HepG2 (cell line): Measurements from ENCODE around the gene FAM222A. TPM values are rescaled to one million over a fixed set of nuclear protein-coding genes. Genes with fewer than 3 reads are reported as not detected.

Experiments
- ATAC-seq: fragments of 200-7000 bp; cut with Tn5 transposase; 3 replicates; pipeline ENCODE4 v1.9.1; 2020; ENCODE audit warnings: mild to moderate bottlenecking, moderate library complexity
- BruUV-seq: library from RNA; stranded (reverse); fragments of 400-500 nt; replicated peaks from 2 replicates; lab custom pipeline; 2021; lab: Mats Ljungman, UMichigan
- CTCF ChIA-PET: fragments of 300-600 bp; formaldehyde crosslinking; extraction: SDS; loops from one replicate; lab custom pipeline; 2021; ENCODE audit warnings: low total read pairs, inconsistent platforms, low intra/inter-chr PET ratio; lab: Yijun Ruan, JAX
- POLR2A ChIA-PET: fragments of 350-600 bp; sonication (Branson Sonifier 250); formaldehyde crosslinking; loops from one replicate; lab custom pipeline; 2020; ENCODE audit warnings: antibody characterized with exemption, inconsistent platforms; lab: Yijun Ruan, JAX
- DNase-seq: peaks from one replicate; pipeline ENCODE4 v3.0.0-alpha.2; 2015; ENCODE audit warnings: low spot score
- FAIRE-seq: peaks from 3 replicates; lab custom pipeline; 2011; peaks lifted over from hg19 to GRCh38; lab: Jason Lieb, UNC
- H2AFZ ChIP-seq: one replicate; pipeline ENCODE4 v1.6.1; 2011; ENCODE audit warnings: low read length, inconsistent platforms
- H3K27ac ChIP-seq: fragments of 300-600 bp; 3 replicates; pipeline ENCODE4 v1.8.0; 2011; ENCODE audit warnings: mixed run types, mild to moderate bottlenecking, mixed read lengths, low read length, inconsistent platforms; ENCODE audit not compliant: insufficient read depth; ENCODE audit errors: extremely low read length
- H3K27me3 ChIP-seq, 2 experiments: fragments of 200-600 bp in 1 of 2; 2 replicates in 1 of 2; 3 replicates in 1 of 2; pipeline versions ENCODE4 v1.6.0 to v1.8.0; 2011; ENCODE audit warnings: low read length in 2 of 2, mild to moderate bottlenecking in 2 of 2, moderate library complexity in 2 of 2, inconsistent platforms in 1 of 2; ENCODE audit not compliant: insufficient read depth in 2 of 2, control insufficient read depth in 1 of 2
- H3K36me3 ChIP-seq, 2 experiments: fragments of 200-600 bp in 1 of 2; replicated peaks in 1 of 2; 2 replicates in 1 of 2; 3 replicates in 1 of 2; pipeline versions ENCODE4 v1.5.1 to v1.8.0; 2011; ENCODE audit warnings: low read length in 2 of 2, inconsistent platforms in 1 of 2; ENCODE audit not compliant: insufficient read depth in 2 of 2, control insufficient read depth in 1 of 2
- H3K4me1 ChIP-seq: 2 replicates; pipeline ENCODE4 v1.5.1; 2012; ENCODE audit warnings: low read length, inconsistent platforms; ENCODE audit not compliant: insufficient read depth
- H3K4me2 ChIP-seq: 2 replicates; pipeline ENCODE4 v1.6.0; 2011; ENCODE audit warnings: low read depth, low read length, inconsistent platforms
- H3K4me3 ChIP-seq, 3 experiments: fragments of 200-600 bp in 1 of 3; sonication (generic), shearing (Covaris generic) in 1 of 3; replicated peaks in 1 of 3; 2 replicates each; pipeline ENCODE4 v1.5.1; 2011 to 2016; ENCODE audit warnings: low read length in 3 of 3, inconsistent platforms in 2 of 3, low read depth in 2 of 3, mild to moderate bottlenecking in 2 of 3, control low read depth in 1 of 3, mixed read lengths in 1 of 3; ENCODE audit not compliant: insufficient read depth in 1 of 3
- H3K79me2 ChIP-seq: one replicate; pipeline ENCODE4 v1.6.1; 2011; ENCODE audit warnings: low read length, inconsistent platforms; ENCODE audit not compliant: insufficient read depth
- H3K9ac ChIP-seq: 2 replicates; pipeline ENCODE4 v1.6.0; 2011; ENCODE audit warnings: mild to moderate bottlenecking, low read depth, low read length, inconsistent platforms; ENCODE audit not compliant: insufficient read depth
- H3K9me3 ChIP-seq: 2 replicates; pipeline ENCODE4 v1.5.1; 2012; ENCODE audit warnings: mild to moderate bottlenecking, low read length
- H4K20me1 ChIP-seq: 2 replicates; pipeline ENCODE4 v1.6.0; 2011; ENCODE audit warnings: inconsistent platforms, mild to moderate bottlenecking, low read length, moderate library complexity; ENCODE audit not compliant: insufficient read depth
- CTCF ChIP-seq: sonication (generic); formaldehyde crosslinking; IDR thresholded peaks from 2 replicates; pipeline ENCODE4 v1.5.0; 2020; ENCODE audit warnings: mild to moderate bottlenecking, missing genetic modification reagents, moderate library complexity
- GMEB1 ChIP-seq: sonication (generic); formaldehyde crosslinking; IDR thresholded peaks from 2 replicates; pipeline ENCODE4 v1.5.1; 2020; ENCODE audit warnings: missing genetic modification reagents, mild to moderate bottlenecking, borderline replicate concordance
- GTF3A ChIP-seq: sonication (generic); formaldehyde crosslinking; conservative IDR thresholded peaks from 2 replicates; pipeline ENCODE4 v1.4.0; 2020; ENCODE audit warnings: mild to moderate bottlenecking, missing genetic modification reagents
- HNRNPLL ChIP-seq: fragments of 200-400 bp; formaldehyde crosslinking; IDR thresholded peaks from 2 replicates; pipeline ENCODE4 v1.6.1; 2017; ENCODE audit warnings: mild to moderate bottlenecking, low read depth, low read length; ENCODE audit not compliant: poor library complexity, severe bottlenecking
- RAD21 ChIP-seq: fragments of 450-650 bp; formaldehyde crosslinking; IDR thresholded peaks from 2 replicates; pipeline ENCODE4 v1.5.0; 2020; ENCODE audit warnings: mild to moderate bottlenecking
- SMARCC2 ChIP-seq: fragments of 450-650 bp; IDR thresholded peaks from 2 replicates; pipeline ENCODE4 v1.6.1; 2017; ENCODE audit warnings: antibody characterized with exemption, mild to moderate bottlenecking
- STAG1 ChIP-seq: sonication (generic); formaldehyde crosslinking; IDR thresholded peaks from 2 replicates; pipeline ENCODE4 v1.4.0; 2020; ENCODE audit warnings: missing genetic modification reagents
- ZC3H13 ChIP-seq: sonication (generic); formaldehyde crosslinking; IDR thresholded peaks from 2 replicates; pipeline ENCODE4 v1.8.1; 2023; ENCODE audit warnings: mild to moderate bottlenecking, missing genetic modification reagents, moderate library complexity
- ZNF468 ChIP-seq: sonication (generic); formaldehyde crosslinking; IDR thresholded peaks from 2 replicates; pipeline ENCODE4 v1.8.0; 2022; ENCODE audit warnings: mild to moderate bottlenecking, moderate library complexity, missing genetic modification reagents
- ZNF629 ChIP-seq: sonication (generic); formaldehyde crosslinking; conservative IDR thresholded peaks from 2 replicates; pipeline ENCODE4 v1.5.0; 2020; ENCODE audit warnings: missing genetic modification reagents
- whole genome bisulfite sequencing: methylation state at CpG from one replicate; pipeline ENCODE4 v1.1.6; 2017; ENCODE audit warnings: low lambda C conversion rate; 5-methylcytosine and 5-hydroxymethylcytosine counted together
- in situ Hi-C: cut with HindIII; loops from 2 replicates; pipeline ENCODE4 v1.10.0; 2017; ENCODE audit warnings: low pct_unique_long_range_greater_than_20kb; ENCODE audit not compliant: extremely low pct_ligation_motif_present
- intact Hi-C: fragments of 100-400 bp; cut with micrococcal nuclease; formaldehyde crosslinking; loops from one replicate; pipeline ENCODE4 v1.10.0; 2022; ENCODE audit not compliant: unreplicated experiment
- polyA plus RNA-seq, 8 experiments: library from polyadenylated mRNA; depleted of rRNA in 3 of 8; stranded (reverse) in 7 of 8; unstranded in 1 of 8; fragments of >200 nt; fragmentation: Illumina TruSeq in 4 of 8; extraction: Trizol in 4 of 8; gene quantifications; 2 replicates each; pipeline versions ENCODE4 v1.2.1 to v1.2.3, GENCODE V29; 2011 to 2016; ENCODE audit warnings: low read depth in 4 of 8, missing spikeins in 1 of 8, mixed read lengths in 1 of 8; ENCODE audit not compliant: insufficient read depth in 1 of 8
- total RNA-seq, 5 experiments: library from RNA; depleted of rRNA; stranded (reverse); fragments of >200 nt; fragmentation: Illumina TruSeq; extraction: Trizol; gene quantifications; 2 replicates each; pipeline ENCODE4 v1.2.3, GENCODE V29; 2016; ENCODE audit warnings: low read depth in 1 of 5

The FAM222A gene
- total and polyA plus RNA-seq, 2 of the 13 experiments (the other 11 are each of a cell fraction or from before 2014, with no cell fraction given), result 2.7 to 9.6 TPM

- POLR2A ChIA-PET, result interaction anchor here (0.9 to 3.6 kb wide), 3 partner anchors 7 to 198 kb away, joined by 3 to 26 read pairs (median 3); partner anchors contain the start of genes MMAB and MVK
- 90% methylated on average over 14 of the region's 17 CpGs for WGBS
- in situ Hi-C loops, result loop anchor here (5.0 kb wide), 2 partner anchors 60 to 175 kb away; partner anchors contain the start of gene FAM222A
Observed at GRCh38 chr12:109771746-109772621, 58.4 kb downstream of the FAM222A start.

More at GRCh38 chr12:109771746-109772621, 58.4 kb downstream of the FAM222A start:
- H2AFZ ChIP-seq, result no peak overlapping the region
- H4K20me1 ChIP-seq, result no peaks in the 10 kb centered on the region
- H3K9ac ChIP-seq, result no peak overlapping the region
- no peak for TF ChIP-seq HNRNPLL
- TF ChIP-seq GMEB1 (CRISPR knock-in tag), result no peak
- TF ChIP-seq ZNF468 (CRISPR knock-in tag), result no peak
- 0 out of 2 replicates have a peak, but pooled peaks have one; percentile 19 for TF ChIP-seq RAD21 (CRISPR knock-in tag)
- TF ChIP-seq ZC3H13 (CRISPR knock-in tag), result 0 out of 2 replicates have a peak, but pooled peaks have one; percentile 34
- no peak for TF ChIP-seq SMARCC2
- peak; percentile 62 for TF ChIP-seq STAG1 (CRISPR knock-in tag)
- TF ChIP-seq ZNF629 (CRISPR knock-in tag), result peak; percentile 79
- peak; percentile 62 for TF ChIP-seq CTCF (CRISPR knock-in tag)
- no peak for TF ChIP-seq GTF3A
- H3K9me3 ChIP-seq, result no peaks in the 10 kb centered on the region
- H3K4me1 ChIP-seq, result peaks cover 43% of the 10 kb centered on the region
- no TSS peak for BruUV-seq
- ATAC-seq, result no peak
- intact Hi-C loops, result no loop called here
- H3K4me3 ChIP-seq, result 0 out of 6 replicates have a peak overlapping the region, but pooled peaks of 1 of the 3 experiments have one; percentile 65
- H3K4me2 ChIP-seq, result no peak overlapping the region
- CTCF ChIA-PET, result no interaction called here
- no peaks in the 10 kb centered on the region for H3K27me3 ChIP-seq
- H3K27ac ChIP-seq, result no peak overlapping the region
- FAIRE-seq, result no peak
- H3K36me3 ChIP-seq, result peaks cover 1 to 12% of the 10 kb centered on the region in 2 experiments; a peak in 2 of 5 replicates
- H3K79me2 ChIP-seq, result no peaks in the 10 kb centered on the region
- no peak for DNase-seq
